22Rv1 (cell line): ENCODE results near the gene BEND3.
"Not testable (repeated sequence)": the region's sequence is repeated elsewhere in the genome, so short reads cannot be mapped to it uniquely, and the experiment has no call there.

ENCODE experiments used
- H3K27ac ChIP-seq: fragments of 450-650 bp; 2 replicates; pipeline ENCODE4 v1.5.1; 2017
- CTCF ChIP-seq: fragments of 450-650 bp; IDR thresholded peaks from 2 replicates; pipeline ENCODE4 v1.5.1; 2017; ENCODE audit warnings: mild to moderate bottlenecking
- ZFX ChIP-seq: fragments of 450-650 bp; IDR thresholded peaks from 2 replicates; pipeline ENCODE4 v1.6.1; 2017; ENCODE audit warnings: antibody characterized with exemption, borderline replicate concordance

Gene BEND3

GRCh38 chr6:107144666-107145065 is 29.4 kb upstream of the BEND3 start:
- H3K27ac ChIP-seq, result peak overlapping the region; percentile 96
- TF ChIP-seq CTCF (no peak), ZFX (no peak)

GRCh38 chr6:107144014-107144413 is 28.7 kb upstream of the BEND3 start:
- TF ChIP-seq ZFX, result no peak
- no peak for TF ChIP-seq CTCF
- peak overlapping the region; percentile 96 for H3K27ac ChIP-seq

- peak overlapping the region; percentile 62 for H3K27ac ChIP-seq
- TF ChIP-seq ZFX, result no peak
- TF ChIP-seq CTCF, result no peak
These were observed 25.3 kb upstream of the BEND3 start for GRCh38 chr6:107140581-107140980.

GRCh38 chr6:107136324-107136723 is 21.0 kb upstream of the BEND3 start:
- H3K27ac ChIP-seq, result not testable (repeated sequence)

GRCh38 chr6:107135048-107135680 is 19.8 kb upstream of the BEND3 start:
- H3K27ac ChIP-seq, result not testable (repeated sequence)

- TF ChIP-seq CTCF, result peak; percentile 81
- no peak for TF ChIP-seq ZFX
- no peak overlapping the region for H3K27ac ChIP-seq
These were observed 17.1 kb upstream of the BEND3 start for GRCh38 chr6:107132330-107132954.

- peak overlapping the region; percentile 63 for H3K27ac ChIP-seq
These were observed 14.1 kb upstream of the BEND3 start for GRCh38 chr6:107129370-107129925.

GRCh38 chr6:107128577-107128976 is 13.3 kb upstream of the BEND3 start:
- TF ChIP-seq ZFX, result no peak
- no peak for TF ChIP-seq CTCF

More at GRCh38 chr6:107129370-107129925, 14.1 kb upstream of the BEND3 start:
- TF ChIP-seq CTCF (no peak), ZFX (no peak)

More at GRCh38 chr6:107128577-107128976, 13.3 kb upstream of the BEND3 start:
- H3K27ac ChIP-seq, result peak overlapping the region; percentile 63; the same call in 1 of the 2 replicates
